ENCODE results near the gene HP1BP3. TPM values are rescaled to one million over a fixed set of nuclear protein-coding genes. Genes with fewer than 3 reads are reported as not detected.

HP1BP3 gene
- total and polyA plus RNA-seq, 5 experiments from 2014 or later: 220 to 362 (median 282) TPM

DNA sequence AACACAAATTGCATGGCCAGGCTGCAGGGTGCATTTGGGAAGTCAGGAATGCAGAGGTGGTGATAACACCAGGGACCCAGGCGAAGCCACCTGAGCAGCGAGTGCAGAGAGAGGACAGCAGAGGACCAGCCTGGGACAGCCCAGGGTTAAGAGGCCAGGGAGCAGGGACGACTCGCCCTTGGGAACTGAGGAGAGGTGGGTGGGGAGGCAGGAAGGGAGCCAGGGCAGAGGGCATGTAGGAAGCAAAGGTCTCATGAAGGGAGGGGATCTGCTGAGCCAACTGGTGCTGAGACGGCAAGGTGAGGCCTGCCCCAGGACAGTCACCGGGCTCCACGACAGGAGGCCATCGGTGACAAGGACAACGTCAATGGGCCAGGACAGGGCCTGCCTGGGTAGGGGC is 85.7 kb downstream of the HP1BP3 start:
- Mint-ChIP-seq H3K9me3 (no peaks in the 10 kb centered on the region), H3K4me1 (peaks cover 0 to 6% (median 2%) of the 10 kb centered on the region in 4 donors), H3K27me3 (peaks cover 0 to 7% (median 0%) of the 10 kb centered on the region in 5 donors), H3K36me3 (no peaks in the 10 kb centered on the region), H3K4me3 (no peak overlapping the region), H3K27ac (no peak overlapping the region)
- POLR2A ChIA-PET: no interaction called here
- ATAC-seq (no peak), DNase-seq (no peak)

GRCh38 chr1:20700636-20701215 is 86.4 kb downstream of the HP1BP3 start:
- no peak for ATAC-seq
- Mint-ChIP-seq H3K9me3 (no peaks in the 10 kb centered on the region), H3K27ac (no peak overlapping the region), H3K4me1 (peaks cover 4 to 11% (median 6%) of the 10 kb centered on the region in 4 donors), H3K27me3 (peaks cover 0 to 7% (median 0%) of the 10 kb centered on the region in 5 donors), H3K36me3 (no peaks in the 10 kb centered on the region), H3K4me3 (no peak overlapping the region)
- POLR2A ChIA-PET: no interaction called here
- DNase-seq: no peak

DNA sequence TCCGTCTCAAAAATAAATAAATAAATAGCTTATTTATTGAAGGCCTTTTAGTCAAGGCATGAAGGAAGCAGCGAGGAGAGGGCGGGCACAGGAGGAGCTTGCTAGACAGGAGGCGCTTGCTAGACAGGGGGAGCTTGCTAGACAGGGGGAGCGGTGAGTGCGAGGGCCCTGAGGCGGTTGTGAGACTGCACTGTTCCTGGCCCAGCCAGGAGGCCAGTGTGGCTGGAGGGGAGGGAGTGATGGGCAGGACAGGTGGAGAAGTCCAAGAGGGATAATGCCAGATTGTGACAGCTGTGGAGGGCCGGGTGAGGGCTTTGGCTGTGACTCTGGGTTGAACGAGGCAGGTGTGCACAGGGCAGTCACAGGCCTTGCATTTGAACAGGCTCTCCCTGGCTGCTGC is 87.5 kb downstream of the HP1BP3 start:
- H3K4me3 Mint-ChIP-seq: no peak overlapping the region
- H3K27ac Mint-ChIP-seq: peak overlapping the region in 1 of 10 donors; percentile 24
- H3K27me3 Mint-ChIP-seq: peaks cover 0 to 7% (median 0%) of the 10 kb centered on the region in 5 donors
- peaks cover 4 to 11% (median 6%) of the 10 kb centered on the region in 4 donors for H3K4me1 Mint-ChIP-seq
- H3K9me3 Mint-ChIP-seq: no peaks in the 10 kb centered on the region
- H3K36me3 Mint-ChIP-seq: no peaks in the 10 kb centered on the region
- ATAC-seq (no peak), DNase-seq (peak in 1 of 10 donors; percentile 32)
- POLR2A ChIA-PET: no interaction called here

DNA sequence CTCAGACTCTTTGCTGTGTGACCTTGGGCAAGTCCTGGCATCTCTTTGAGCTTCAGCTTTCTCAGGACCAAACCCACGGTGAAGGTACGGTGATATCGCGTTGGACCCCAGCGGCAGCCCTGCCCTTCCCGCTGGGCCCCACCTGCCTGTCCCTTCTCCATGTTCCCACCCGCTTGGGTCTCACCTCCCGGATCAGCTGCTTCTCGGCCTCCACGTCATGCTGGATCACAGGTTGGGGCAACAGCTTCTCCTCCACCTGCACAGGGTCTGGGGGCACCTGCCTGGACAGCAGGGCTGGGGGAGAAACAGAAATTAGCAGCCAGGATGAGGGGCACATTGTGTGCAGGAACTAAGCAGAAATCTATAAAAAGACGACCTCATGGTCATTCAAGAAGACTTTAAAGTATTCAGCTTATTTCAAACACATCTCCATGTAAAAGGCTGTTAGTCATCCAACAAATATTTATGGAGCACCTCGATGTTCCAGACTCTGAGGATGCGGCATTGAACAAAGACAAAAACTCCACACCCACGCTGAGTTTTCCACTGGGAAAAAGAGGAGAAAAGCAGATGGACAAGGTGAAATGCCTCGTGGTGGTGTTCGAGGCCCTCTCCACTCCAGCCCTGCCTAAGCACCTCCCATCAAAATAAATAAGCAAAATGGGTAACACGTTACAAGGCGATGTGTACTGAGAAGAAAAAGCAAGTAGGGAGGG is 88.8 kb downstream of the HP1BP3 start:
- Mint-ChIP-seq H3K36me3 (no peaks in the 10 kb centered on the region), H3K4me3 (peak overlapping the region in 4 of 10 donors; percentile 18 to 33 (median 22)), H3K4me1 (peaks cover 4 to 11% (median 6%) of the 10 kb centered on the region in 4 donors), H3K27me3 (peaks cover 0 to 5% (median 0%) of the 10 kb centered on the region in 5 donors), H3K9me3 (no peaks in the 10 kb centered on the region), H3K27ac (no peak overlapping the region)
- DNase-seq (peak in 1 of 10 donors; percentile 61), ATAC-seq (no peak)
- POLR2A ChIA-PET: no interaction called here

DNA sequence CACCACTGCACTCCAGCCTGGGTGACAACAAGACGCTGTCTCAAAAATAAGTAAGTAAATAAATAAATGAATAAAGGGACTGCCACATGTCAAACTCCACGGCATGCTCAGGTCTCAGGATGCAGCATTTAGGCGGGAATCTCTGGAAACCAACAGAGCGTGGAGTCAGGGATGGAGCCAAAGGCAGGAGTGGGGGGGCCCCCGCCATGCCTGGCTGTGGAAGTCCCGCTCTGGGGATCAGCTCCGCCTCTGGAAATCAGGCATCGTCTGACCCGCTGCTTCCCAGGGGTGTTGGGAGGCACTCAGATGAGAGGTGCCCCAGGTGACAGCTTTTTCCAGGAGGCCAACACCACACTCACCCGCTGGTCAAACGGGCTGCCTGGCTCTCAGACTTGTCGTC is 89.5 kb downstream of the HP1BP3 start:
- Mint-ChIP-seq H3K27ac (no peak overlapping the region), H3K4me1 (peaks cover 4 to 11% (median 6%) of the 10 kb centered on the region in 4 donors), H3K4me3 (peak overlapping the region in 2 of 10 donors; percentile 87 to 88), H3K27me3 (peaks cover 0 to 3% (median 0%) of the 10 kb centered on the region in 5 donors), H3K36me3 (no peaks in the 10 kb centered on the region), H3K9me3 (no peaks in the 10 kb centered on the region)
- ATAC-seq: no peak
- peak in 1 of 10 donors; percentile 36 for DNase-seq
- POLR2A ChIA-PET: no interaction called here

DNA sequence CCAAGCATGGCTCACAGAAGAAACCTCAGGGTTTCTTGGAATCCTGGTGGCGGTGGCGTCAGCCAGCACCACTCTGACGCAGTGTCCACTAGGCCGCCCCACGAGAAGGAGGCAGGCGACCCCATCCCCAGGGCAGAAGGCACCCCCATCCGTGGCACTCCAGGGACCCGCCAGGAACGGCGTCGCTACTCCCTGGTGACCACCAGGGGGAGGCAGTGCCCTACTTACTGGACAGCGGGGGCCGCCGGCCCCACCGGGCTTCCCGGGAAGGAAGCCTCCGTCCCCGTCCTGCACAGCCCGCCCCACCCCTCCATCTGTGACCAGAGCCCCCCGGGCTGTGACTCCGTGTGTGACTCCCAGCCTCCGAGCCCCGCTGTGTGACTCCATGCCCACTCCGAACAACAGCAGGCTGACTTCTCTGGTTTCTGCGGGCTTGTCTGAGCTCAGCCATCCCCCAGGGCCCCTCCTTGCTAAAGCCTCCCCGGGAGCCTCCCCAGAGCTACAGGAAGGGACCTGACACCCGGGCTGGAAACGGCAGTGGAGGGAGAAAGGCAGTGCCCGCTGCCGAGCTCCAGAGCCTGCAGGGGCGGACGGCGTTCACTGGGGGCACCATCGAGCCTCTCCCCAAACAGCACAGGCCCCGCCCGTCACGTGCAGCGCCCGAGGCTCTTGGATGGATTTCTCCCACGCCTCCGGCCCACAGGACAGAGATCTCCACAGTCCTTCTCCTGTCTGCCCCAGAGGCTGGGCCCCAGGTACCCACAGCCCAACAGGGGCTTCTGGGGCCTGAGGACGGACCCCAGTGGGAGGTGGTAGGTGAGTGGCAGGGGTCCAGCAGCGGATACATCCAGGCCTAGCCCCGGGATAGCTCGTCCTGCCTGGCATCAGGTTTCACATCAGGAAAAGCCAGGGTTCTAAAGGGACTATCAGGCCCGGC is 90.4 kb downstream of the HP1BP3 start:
- DNase-seq: peak; percentile 51 to 83 (median 68)
- Mint-ChIP-seq H3K4me3 (peak overlapping the region; percentile 86 to 94 (median 88)), H3K27me3 (peaks cover 0 to 3% (median 0%) of the 10 kb centered on the region in 5 donors), H3K36me3 (no peaks in the 10 kb centered on the region), H3K9me3 (no peaks in the 10 kb centered on the region), H3K4me1 (peaks cover 4 to 11% (median 6%) of the 10 kb centered on the region in 4 donors), H3K27ac (peak overlapping the region in 7 of 10 donors; percentile 17 to 89 (median 80))
- POLR2A ChIA-PET: interaction anchor here (0.7 to 0.9 kb wide), 2 partner anchors 90 to 496 kb away, joined by 3 to 4 read pairs; no protein-coding TSS in a partner anchor
- ATAC-seq: peak; percentile 96 to 97

DNA sequence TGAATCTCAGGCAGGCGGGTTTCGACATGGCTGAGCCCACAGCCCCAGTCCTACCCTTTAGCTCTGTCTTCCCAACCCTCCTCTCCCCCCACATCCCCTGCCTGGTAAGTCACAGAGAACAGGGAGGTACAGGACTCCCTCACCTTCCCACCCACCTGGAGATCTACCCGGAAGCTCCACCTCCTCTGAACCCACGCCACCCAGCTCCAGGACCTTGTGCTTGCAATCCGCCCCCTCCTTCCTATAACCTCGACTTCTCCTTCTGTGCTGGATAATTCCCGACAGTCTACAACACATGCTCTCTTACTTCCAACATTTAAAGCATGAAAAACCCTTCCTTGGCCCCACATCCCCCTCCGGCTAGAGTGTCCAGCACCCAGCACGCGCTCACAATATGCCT is 91.6 kb downstream of the HP1BP3 start:
- peak overlapping the region in 2 of 10 donors; percentile 49 to 61 for H3K27ac Mint-ChIP-seq
- no peaks in the 10 kb centered on the region for H3K36me3 Mint-ChIP-seq
- peaks cover 0 to 3% (median 0%) of the 10 kb centered on the region in 5 donors for H3K27me3 Mint-ChIP-seq
- POLR2A ChIA-PET: no interaction called here
- peaks cover 4 to 11% (median 6%) of the 10 kb centered on the region in 4 donors for H3K4me1 Mint-ChIP-seq
- ATAC-seq: no peak
- H3K4me3 Mint-ChIP-seq: peak overlapping the region in 7 of 10 donors; percentile 19 to 92 (median 86)
- no peak for DNase-seq
- H3K9me3 Mint-ChIP-seq: no peaks in the 10 kb centered on the region

DNA sequence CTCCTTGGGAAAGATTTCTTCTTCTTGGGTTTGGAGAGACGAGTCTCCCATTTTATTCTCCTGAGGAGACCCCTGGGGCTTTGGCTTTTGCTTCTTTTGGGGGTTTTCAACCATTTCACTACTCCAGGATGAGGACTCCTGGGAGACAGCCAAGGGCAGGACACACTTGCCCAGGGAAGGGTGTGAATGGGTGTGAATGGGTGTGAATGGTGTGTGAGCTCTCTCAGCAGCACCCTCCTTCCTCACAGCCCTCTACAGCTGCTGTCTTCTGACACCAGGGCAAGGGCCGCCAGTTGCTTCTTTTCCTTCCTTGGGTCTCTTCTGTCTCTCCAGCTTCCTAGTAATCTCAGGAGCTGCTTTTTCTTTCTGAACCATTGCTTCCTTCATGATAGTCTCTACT is 93.5 kb downstream of the HP1BP3 start:
- H3K27ac Mint-ChIP-seq: no peak overlapping the region
- DNase-seq: peak in 1 of 10 donors; percentile 31
- H3K9me3 Mint-ChIP-seq: no peaks in the 10 kb centered on the region
- no peaks in the 10 kb centered on the region for H3K36me3 Mint-ChIP-seq
- no peak overlapping the region for H3K4me3 Mint-ChIP-seq
- H3K4me1 Mint-ChIP-seq: peaks cover 4 to 11% (median 6%) of the 10 kb centered on the region in 4 donors
- no peaks in the 10 kb centered on the region for H3K27me3 Mint-ChIP-seq
- POLR2A ChIA-PET: no interaction called here
- ATAC-seq: no peak

Other genes starting within 250 kb of the HP1BP3 start
- not detected for gene FAM43B, start 234.7 kb downstream of the HP1BP3 start, total RNA-seq
- gene FAM43B, start 234.7 kb downstream of the HP1BP3 start, polyA plus RNA-seq: not detected
- not detected for gene CDA, start 198.2 kb downstream of the HP1BP3 start, total RNA-seq
- gene CDA, start 198.2 kb downstream of the HP1BP3 start, polyA plus RNA-seq: not detected
- gene PINK1, start 153.8 kb downstream of the HP1BP3 start, total RNA-seq: 10 to 100 TPM; 29.8 to 31.9 TPM
- gene PINK1, start 153.8 kb downstream of the HP1BP3 start, polyA plus RNA-seq: 10 to 100 TPM; 18.4 to 26.3 (median 19.5) TPM
- 100 to 1,000 TPM; 115 to 118 TPM for gene DDOST, start 125.9 kb downstream of the HP1BP3 start, total RNA-seq
- gene DDOST, start 125.9 kb downstream of the HP1BP3 start, polyA plus RNA-seq: 100 to 1,000 TPM; 209 to 255 (median 225) TPM
- gene KIF17, start 69.3 kb downstream of the HP1BP3 start, total RNA-seq: not detected
- gene KIF17, start 69.3 kb downstream of the HP1BP3 start, polyA plus RNA-seq: not detected
- not detected for gene SH2D5, start 54.6 kb downstream of the HP1BP3 start, total RNA-seq
- gene SH2D5, start 54.6 kb downstream of the HP1BP3 start, polyA plus RNA-seq: not detected

Measured in naive thymus-derived CD8-positive, alpha-beta T cell (primary cell).